GM21381 (cell line): ENCODE results near the gene CTSW.

Experiments used
- ATAC-seq: cut with Tn5 transposase; IDR thresholded peaks from one replicate; pipeline ENCODE4 v1.9.1; 2021; ENCODE audit warnings: mild to moderate bottlenecking, moderate library complexity; ENCODE audit not compliant: unreplicated experiment

CTSW gene

GRCh38 chr11:65854852-65855837 is 24.5 kb upstream of the CTSW start:
- no peak for ATAC-seq

GRCh38 chr11:65855927-65856363 is 23.7 kb upstream of the CTSW start:
- no peak for ATAC-seq

DNA sequence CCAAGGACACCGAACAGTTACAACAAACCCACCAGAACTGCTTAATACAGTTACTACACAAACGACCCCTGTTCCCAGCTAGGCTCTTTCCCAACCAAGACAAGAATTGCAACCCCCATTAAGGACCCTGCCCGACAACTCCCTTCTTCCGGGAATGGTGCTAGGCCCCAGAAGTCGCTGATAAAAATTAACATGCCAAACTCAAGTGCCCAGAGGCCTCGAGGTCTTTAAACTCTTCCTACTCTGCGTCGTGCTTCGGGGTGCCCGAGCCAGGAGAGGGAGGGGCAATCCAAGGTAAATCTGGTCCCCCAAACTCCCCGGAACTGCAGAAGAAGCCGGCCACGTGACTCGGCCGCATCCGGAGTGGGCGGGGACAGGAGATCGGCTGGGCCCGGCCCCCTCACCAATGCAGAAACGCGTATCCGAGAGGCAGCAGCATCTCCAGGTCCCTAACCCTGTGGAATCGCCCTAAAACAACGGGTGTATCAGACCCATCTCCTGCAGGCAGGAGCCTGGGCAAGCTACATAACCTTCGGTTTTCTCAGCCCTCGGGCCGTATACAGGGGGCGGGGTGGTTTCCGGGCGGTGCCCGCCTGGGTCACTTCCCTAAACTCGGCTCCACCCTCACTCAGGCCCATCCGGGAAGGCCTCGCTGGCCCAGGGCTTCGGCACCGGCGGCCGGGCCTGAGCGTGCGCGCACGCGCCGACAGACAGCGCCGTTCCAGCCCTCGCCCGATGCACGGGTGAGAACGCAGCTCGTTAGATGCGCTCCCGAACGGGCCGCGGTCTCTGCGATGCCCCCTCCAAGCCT is 22.7 kb upstream of the CTSW start:
- ATAC-seq, result peak; percentile 31

- peak; percentile 2 for ATAC-seq
Measured at GRCh38 chr11:65857500-65857852, 22.2 kb upstream of the CTSW start.

DNA sequence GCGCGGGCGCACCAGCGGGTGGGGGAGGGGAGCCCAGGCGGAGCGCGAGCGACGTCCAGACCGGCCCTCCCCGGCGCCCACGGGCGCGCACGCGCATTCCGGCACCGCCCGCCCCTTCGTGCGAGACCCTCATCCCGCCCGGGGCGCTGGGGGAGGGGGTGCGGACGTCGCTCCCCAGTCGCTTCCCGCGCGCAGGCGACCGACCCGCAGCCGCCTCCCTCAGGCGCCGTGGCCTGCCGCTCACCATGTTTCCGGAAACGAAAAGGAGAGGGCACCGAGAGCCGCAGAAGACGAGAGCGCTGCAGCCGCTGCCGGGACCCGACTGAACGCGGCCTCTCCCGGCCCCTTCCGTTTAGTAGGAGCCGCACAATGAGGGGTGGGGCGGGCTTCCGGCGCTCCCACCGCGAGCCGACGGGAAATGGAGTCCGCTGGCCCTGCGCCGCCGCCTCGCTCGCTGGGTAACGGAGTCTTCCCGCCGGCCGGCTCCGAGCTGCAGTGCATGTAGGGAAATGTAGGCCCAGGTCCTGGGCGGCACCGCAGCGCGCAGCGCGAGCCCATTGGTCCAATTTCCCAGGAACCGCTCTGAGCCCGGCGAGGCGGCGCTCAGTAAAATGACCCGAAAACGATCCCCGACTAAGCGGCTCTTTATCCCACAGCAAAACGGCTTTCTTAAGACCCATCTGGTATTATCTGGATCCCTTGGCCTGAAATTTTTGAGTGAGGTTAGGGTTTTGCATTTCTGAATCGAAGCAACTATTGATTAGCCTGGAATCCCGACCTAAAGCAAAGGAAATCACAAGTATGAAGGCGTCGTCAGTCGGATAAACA is 21.6 kb upstream of the CTSW start, which contains the start of gene CFL1:
Gene CFL1, minus strand, starts transcription at position 328 of the 828 bp plus-strand sequence. Its CDS starts 81 bp downstream, at position 247.
- peak; percentile 46 for ATAC-seq

DNA sequence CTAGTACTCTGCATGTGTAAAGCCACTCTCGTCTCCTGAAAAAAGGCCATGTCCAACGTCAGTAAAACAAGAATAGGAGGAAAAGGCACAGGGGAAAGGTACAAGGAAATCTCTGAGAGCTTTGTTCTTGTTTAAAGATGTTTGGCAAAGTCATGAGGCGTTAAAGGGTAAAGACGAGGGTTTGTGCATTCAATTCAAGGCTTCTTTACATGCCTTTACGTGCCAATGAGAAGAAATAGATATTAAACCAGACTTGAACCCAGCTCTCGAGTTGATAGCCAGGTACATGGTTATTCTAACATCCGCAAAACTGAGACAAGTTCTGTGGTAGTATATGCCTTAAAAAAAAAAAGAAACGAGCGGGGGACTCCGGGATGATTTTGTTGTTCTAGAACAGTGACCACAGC is 21.0 kb upstream of the CTSW start:
- ATAC-seq, result no peak

- peak; percentile 49 for ATAC-seq
Measured at GRCh38 chr11:65859095-65859811, 20.4 kb upstream of the CTSW start.

DNA sequence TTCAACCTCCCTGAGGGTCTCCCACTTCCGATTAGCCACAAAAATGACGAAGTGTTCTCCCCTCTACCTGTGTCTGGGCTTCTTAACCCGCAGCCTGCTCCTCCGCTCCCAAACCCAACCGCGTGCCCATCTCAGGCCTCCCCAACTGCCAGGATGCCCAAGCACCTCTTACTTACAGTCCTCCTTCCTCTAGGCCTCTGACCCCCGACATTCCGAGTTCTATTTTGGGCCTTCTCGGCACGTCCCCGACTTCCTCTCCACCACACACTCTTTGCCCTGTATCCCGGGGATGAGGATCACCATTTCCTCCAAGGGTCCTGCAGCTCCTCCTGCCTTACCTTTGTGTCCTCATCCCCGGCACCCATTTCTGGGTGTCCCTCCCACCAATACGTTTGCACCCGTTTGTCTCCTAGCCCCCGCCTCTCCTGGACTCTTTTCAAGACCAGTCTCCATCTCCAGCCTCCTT is 19.8 kb upstream of the CTSW start:
- no peak for ATAC-seq

DNA sequence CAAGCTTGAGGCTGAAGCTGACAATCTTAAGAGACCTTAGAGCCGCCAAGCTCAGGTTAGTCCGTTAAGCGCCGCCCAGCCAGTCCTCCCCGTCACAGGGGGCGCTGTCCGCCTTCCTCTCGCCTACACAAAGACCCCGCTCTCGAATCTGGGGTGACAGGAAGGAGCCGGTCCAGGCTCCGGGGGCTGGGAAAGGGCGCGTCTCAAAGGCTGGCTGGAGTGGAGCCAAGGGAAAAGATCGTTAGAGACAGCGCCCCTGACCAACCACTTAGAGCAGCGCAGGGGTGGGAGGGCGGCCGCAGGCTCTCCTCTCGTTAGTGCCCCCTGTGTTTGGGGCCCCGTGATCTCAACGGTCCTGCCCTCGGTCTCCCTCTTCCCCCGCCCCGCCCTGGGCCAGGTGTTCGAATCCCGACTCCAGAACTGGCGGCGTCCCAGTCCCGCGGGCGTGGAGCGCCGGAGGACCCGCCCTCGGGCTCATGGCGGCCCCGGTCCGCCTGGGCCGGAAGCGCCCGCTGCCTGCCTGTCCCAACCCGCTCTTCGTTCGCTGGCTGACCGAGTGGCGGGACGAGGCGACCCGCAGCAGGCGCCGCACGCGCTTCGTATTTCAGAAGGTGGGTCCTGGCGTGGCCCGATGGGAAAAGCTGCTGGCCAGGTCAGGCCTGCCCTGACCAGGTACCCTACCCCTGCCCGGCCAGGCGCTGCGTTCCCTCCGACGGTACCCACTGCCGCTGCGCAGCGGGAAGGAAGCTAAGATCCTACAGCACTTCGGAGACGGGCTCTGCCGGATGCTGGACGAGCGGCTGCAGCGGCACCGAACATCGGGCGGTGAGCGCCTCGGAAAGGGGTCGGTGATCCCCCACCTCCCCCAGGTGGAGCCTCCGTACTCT is 19.1 kb upstream of the CTSW start, which contains the start of gene MUS81:
Gene MUS81, plus strand, starts transcription at position 156 of the 887 bp plus-strand sequence. Its CDS starts 321 bp downstream, at position 477.
- ATAC-seq, result peak; percentile 26

- no peak for ATAC-seq
Measured at GRCh38 chr11:65861165-65861505, 18.5 kb upstream of the CTSW start.

GRCh38 chr11:65861533-65862183 is 18.0 kb upstream of the CTSW start:
- ATAC-seq, result no peak

DNA sequence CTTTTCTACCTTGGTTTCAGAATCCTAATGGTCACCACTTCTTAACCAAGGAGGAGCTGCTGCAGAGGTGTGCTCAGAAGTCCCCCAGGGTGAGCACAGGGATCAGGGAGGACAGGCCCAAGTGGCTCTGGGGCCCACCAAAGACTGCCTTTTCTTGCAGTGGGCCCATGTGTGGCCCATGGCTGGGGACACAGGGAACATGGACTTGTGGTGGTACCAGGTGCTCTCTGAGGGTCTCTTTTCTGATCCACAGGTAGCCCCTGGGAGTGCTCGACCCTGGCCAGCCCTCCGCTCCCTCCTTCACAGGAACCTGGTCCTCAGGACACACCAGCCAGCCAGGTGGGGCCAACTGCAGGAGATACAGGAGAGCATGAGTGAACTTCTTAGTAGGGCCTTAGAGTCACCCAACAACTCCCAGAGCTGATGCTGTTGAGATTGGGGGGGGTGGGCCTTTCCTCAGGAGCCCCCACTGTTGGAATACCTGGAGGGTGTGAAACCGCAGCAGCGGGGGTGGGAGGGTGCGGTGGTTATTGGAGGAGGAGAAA is 17.4 kb upstream of the CTSW start:
- no peak for ATAC-seq

DNA sequence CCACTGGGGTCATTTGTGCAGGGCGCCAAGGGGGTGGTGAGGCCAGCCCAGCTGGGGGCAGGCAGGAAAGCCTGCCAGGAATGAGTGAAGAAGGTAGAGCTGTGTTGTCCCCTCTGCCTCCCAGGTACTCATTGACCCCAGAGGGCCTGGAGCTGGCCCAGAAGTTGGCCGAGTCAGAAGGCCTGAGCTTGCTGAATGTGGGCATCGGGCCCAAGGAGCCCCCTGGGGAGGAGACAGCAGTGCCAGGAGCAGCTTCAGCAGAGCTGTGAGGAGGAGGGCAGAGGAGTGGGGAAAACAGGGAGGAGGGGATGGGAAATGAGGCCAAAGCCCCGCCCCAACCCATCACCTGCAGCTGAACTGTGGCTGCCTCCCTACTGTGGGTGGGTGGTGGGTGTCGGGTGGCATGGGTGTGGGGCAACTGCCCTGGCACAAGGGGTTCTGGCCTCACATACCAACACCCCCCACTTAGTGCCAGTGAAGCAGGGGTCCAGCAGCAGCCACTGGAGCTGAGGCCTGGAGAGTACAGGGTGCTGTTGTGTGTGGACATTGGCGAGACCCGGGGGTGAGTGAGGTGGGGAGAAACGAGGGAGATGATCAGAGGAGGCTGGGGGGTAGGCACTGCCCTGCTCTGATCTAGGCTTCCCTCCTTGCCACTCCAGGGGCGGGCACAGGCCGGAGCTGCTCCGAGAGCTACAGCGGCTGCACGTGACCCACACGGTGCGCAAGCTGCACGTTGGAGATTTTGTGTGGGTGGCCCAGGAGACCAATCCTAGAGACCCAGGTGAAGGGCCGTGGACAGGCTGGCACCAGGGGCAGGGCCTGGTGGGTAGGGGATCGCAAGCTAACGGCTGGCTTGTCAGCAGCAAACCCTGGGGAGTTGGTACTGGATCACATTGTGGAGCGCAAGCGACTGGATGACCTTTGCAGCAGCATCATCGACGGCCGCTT is 16.4 kb upstream of the CTSW start:
- ATAC-seq, result no peak

DNA sequence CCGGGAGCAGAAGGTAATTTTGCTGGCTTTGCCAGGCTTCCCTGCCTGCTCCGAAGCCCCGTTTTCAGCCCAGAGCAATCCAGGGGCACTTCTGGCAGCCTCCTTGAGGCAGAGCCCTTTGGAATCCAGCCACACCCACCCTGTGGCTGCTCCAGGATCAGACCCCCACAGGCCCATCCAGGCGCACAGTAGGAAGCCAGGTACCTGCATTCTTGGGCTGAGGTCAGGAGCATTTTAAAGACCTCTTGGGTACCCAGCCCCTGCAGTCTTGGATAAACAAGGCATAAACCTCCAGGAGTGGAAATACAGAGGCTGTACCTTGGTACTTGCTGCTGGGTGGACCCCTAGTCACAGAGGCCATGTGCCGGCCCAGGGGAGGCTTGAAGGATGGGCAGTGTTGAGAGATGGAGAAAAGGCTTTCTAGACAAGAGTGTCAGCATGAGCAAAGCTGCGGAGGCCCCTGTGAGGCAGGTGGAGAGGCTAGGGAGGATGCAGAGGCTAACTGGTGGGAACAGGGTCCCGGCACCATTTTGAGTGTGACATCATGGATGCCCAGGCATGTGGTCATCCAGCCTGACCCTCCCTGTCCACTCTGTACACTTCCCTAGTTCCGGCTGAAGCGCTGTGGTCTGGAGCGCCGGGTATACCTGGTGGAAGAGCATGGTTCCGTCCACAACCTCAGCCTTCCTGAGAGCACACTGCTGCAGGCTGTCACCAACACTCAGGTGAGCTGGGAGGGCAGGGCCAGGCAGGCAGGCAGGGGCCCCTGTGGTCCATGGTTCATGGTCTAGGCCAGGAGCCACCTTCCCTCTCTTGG is 15.5 kb upstream of the CTSW start:
- no peak for ATAC-seq

- ATAC-seq, result no peak
Measured at GRCh38 chr11:65864706-65865471, 14.7 kb upstream of the CTSW start.
